SK-N-SH (cell line): ENCODE data around the gene ADAMTSL1. TPM values are rescaled to one million over a fixed set of nuclear protein-coding genes. Genes with fewer than 3 reads are reported as not detected.

Source experiments
- CTCF ChIA-PET: fragments of 300-600, 350-600 bp; formaldehyde crosslinking; extraction: SDS; loops from one replicate; lab custom pipeline; 2021; lab: Yijun Ruan, JAX
- POLR2A ChIA-PET: fragments of 350-600 bp; sonication (Branson Sonifier 250); formaldehyde crosslinking; extraction: SDS; loops from one replicate; lab custom pipeline; 2020; ENCODE audit warnings: antibody characterized with exemption, inconsistent platforms; lab: Yijun Ruan, JAX
- DNase-seq: peaks from one replicate; pipeline ENCODE4 v3.0.0; 2012
- H2AFZ ChIP-seq: fragments of 200-600 bp; sonication (generic); 2 replicates; pipeline ENCODE4 v1.8.1; 2016; ENCODE audit warnings: antibody characterized with exemption, mild to moderate bottlenecking, low read depth
- H3F3A ChIP-seq: fragments of 200-600 bp; sonication (generic); replicated peaks from 2 replicates; pipeline ENCODE3; 2016; ENCODE audit warnings: antibody characterized with exemption, mild to moderate bottlenecking; ENCODE audit not compliant: insufficient read depth
- H3K27ac ChIP-seq, 2 experiments: fragments of 200-500 bp in 1 of 2; fragments of 200-600 bp in 1 of 2; sonication (Bioruptor generic) in 1 of 2; sonication (generic), shearing (Covaris generic) in 1 of 2; 2 replicates each; pipeline versions ENCODE4 v1.5.1 to v1.6.1; 2014 to 2016; ENCODE audit warnings: low read depth in 2 of 2, inconsistent platforms in 1 of 2, low read length in 1 of 2, mild to moderate bottlenecking in 1 of 2, mixed read lengths in 1 of 2
- H3K27me3 ChIP-seq: fragments of 200-600 bp; sonication (generic), shearing (Covaris generic); 2 replicates; pipeline ENCODE4 v1.6.1; 2016; ENCODE audit warnings: mixed run types; ENCODE audit not compliant: insufficient read depth
- H3K36me3 ChIP-seq, 2 experiments: fragments of 200-500 bp in 1 of 2; fragments of 200-600 bp in 1 of 2; sonication (Bioruptor generic) in 1 of 2; sonication (generic) in 1 of 2; replicated peaks in 1 of 2; 2 replicates each; pipeline versions ENCODE3 to v1.5.1; 2014 to 2016; ENCODE audit warnings: low read length in 1 of 2, mild to moderate bottlenecking in 1 of 2; ENCODE audit not compliant: insufficient read depth in 2 of 2, control insufficient read depth in 1 of 2
- H3K4me1 ChIP-seq, 2 experiments: fragments of 200-500 bp in 1 of 2; fragments of 200-600 bp in 1 of 2; sonication (Bioruptor generic) in 1 of 2; sonication (generic), shearing (Covaris generic) in 1 of 2; 2 replicates each; pipeline versions ENCODE4 v1.5.1 to v1.6.1; 2014 to 2016; ENCODE audit warnings: low read depth in 1 of 2, low read length in 1 of 2, mixed run types in 1 of 2; ENCODE audit not compliant: insufficient read depth in 2 of 2, control insufficient read depth in 1 of 2
- H3K4me2 ChIP-seq: fragments of 200-600 bp; sonication (generic), shearing (Covaris generic); 2 replicates; pipeline ENCODE4 v1.6.1; 2017; ENCODE audit warnings: mixed run types
- H3K4me3 ChIP-seq, 2 experiments: fragments of 200-500 bp in 1 of 2; fragments of 200-600 bp in 1 of 2; sonication (Bioruptor generic) in 1 of 2; sonication (generic), shearing (Covaris generic) in 1 of 2; 2 replicates each; pipeline versions ENCODE4 v1.5.1 to v1.8.1; 2014 to 2016; ENCODE audit warnings: low read depth in 2 of 2, inconsistent platforms in 1 of 2, low read length in 1 of 2, mild to moderate bottlenecking in 1 of 2, mixed read lengths in 1 of 2, moderate library complexity in 1 of 2
- H3K79me2 ChIP-seq: fragments of 200-600 bp; sonication (generic); 2 replicates; pipeline ENCODE4 v1.8.1; 2017; ENCODE audit warnings: mild to moderate bottlenecking; ENCODE audit not compliant: insufficient read depth
- H3K9ac ChIP-seq: fragments of 200-600 bp; sonication (generic); 2 replicates; pipeline ENCODE4 v1.6.1; 2017; ENCODE audit warnings: mixed run types
- H3K9me2 ChIP-seq: fragments of 200-600 bp; sonication (generic); 2 replicates; pipeline ENCODE4 v1.6.1; 2017; ENCODE audit warnings: mixed run types
- H3K9me3 ChIP-seq: fragments of 200-600 bp; sonication (generic); 2 replicates; pipeline ENCODE4 v1.6.1; 2017; ENCODE audit warnings: mixed run types, mild to moderate bottlenecking, moderate library complexity
- H4K20me1 ChIP-seq: fragments of 200-600 bp; sonication (generic); 2 replicates; pipeline ENCODE4 v1.6.1; 2017; ENCODE audit warnings: mild to moderate bottlenecking, mixed run types; ENCODE audit not compliant: insufficient read depth
- EP300 ChIP-seq, 2 experiments: IDR thresholded peaks; 2 replicates each; pipeline versions ENCODE4 v1.4.0 to v1.6.1; 2012; ENCODE audit warnings: borderline replicate concordance in 1 of 2, low read depth in 1 of 2, low read length in 1 of 2
- FOXJ3 ChIP-seq: sonication (generic); formaldehyde crosslinking; IDR thresholded peaks from 2 replicates; pipeline ENCODE4 v1.5.1; 2020; ENCODE audit warnings: mild to moderate bottlenecking, missing genetic modification reagents
- GABPA ChIP-seq: IDR thresholded peaks from 2 replicates; pipeline ENCODE4 v1.4.0; 2012; ENCODE audit warnings: low read depth, mild to moderate bottlenecking
- JUND ChIP-seq: IDR thresholded peaks from 2 replicates; pipeline ENCODE4 v1.4.0; 2012
- MAX ChIP-seq: IDR thresholded peaks from 2 replicates; pipeline ENCODE4 v1.4.0; 2012; ENCODE audit warnings: low read depth
- MXI1 ChIP-seq: IDR thresholded peaks from 2 replicates; pipeline ENCODE4 v1.6.1; 2012; ENCODE audit warnings: mild to moderate bottlenecking, low read depth, low read length, improper control_type of control experiment
- NFIC ChIP-seq: IDR thresholded peaks from 2 replicates; pipeline ENCODE4 v1.4.0; 2012; ENCODE audit warnings: borderline replicate concordance
- NRF1 ChIP-seq: IDR thresholded peaks from 2 replicates; pipeline ENCODE4 v1.6.1; 2012; ENCODE audit warnings: low read depth, mild to moderate bottlenecking, low read length
- PBX3 ChIP-seq: IDR thresholded peaks from 2 replicates; pipeline ENCODE4; 2012
- RAD21 ChIP-seq: IDR thresholded peaks from 2 replicates; pipeline ENCODE4 v1.6.1; 2012; ENCODE audit warnings: mild to moderate bottlenecking, low read length
- RXRA ChIP-seq: IDR thresholded peaks from 2 replicates; pipeline ENCODE4 v1.4.0; 2012; ENCODE audit warnings: low read depth, mild to moderate bottlenecking, borderline replicate concordance
- SIN3A ChIP-seq: IDR thresholded peaks from 2 replicates; pipeline ENCODE4 v1.6.1; 2012; ENCODE audit warnings: low read depth, mild to moderate bottlenecking, low read length, moderate library complexity, borderline replicate concordance
- TCF12 ChIP-seq: IDR thresholded peaks from 2 replicates; pipeline ENCODE4 v1.4.0; 2012
- TEAD4 ChIP-seq: IDR thresholded peaks from 2 replicates; pipeline ENCODE4 v1.4.0; 2012; ENCODE audit warnings: mild to moderate bottlenecking, borderline replicate concordance; ENCODE audit not compliant: insufficient read depth
- USF1 ChIP-seq: IDR thresholded peaks from 2 replicates; pipeline ENCODE4 v1.4.0; 2012; ENCODE audit warnings: low read depth, borderline replicate concordance
- USF2 ChIP-seq: fragments of 150-350 bp; IDR thresholded peaks from 2 replicates; pipeline ENCODE4 v1.6.1; 2017; ENCODE audit warnings: antibody characterized with exemption, low read length, low read depth, borderline replicate concordance
- YY1 ChIP-seq: IDR thresholded peaks from 2 replicates; pipeline ENCODE4 v1.4.0; 2012; ENCODE audit warnings: low read depth, mild to moderate bottlenecking
- ZBTB33 ChIP-seq: IDR thresholded peaks from 2 replicates; pipeline ENCODE4 v1.4.0; 2012; ENCODE audit warnings: low read depth, borderline replicate concordance
- WGBS: methylation state at CpG from one replicate; pipeline ENCODE4 v1.1.6; 2017; ENCODE audit warnings: low lambda C conversion rate; 5-methylcytosine and 5-hydroxymethylcytosine counted together
- polyA plus RNA-seq, 3 experiments: library from polyadenylated mRNA; depleted of rRNA; stranded (reverse); fragments of >200 nt; gene quantifications; 2 replicates each; pipeline ENCODE4 v1.2.3, GENCODE V29; 2012

The ADAMTSL1 gene
- polyA plus RNA-seq, 1 of the 3 experiments (the other 2 are of a cell fraction) = 114 TPM

GRCh38 chr9:18778147-18778546 lies 304.2 kb downstream of the ADAMTSL1 start:
- Histone ChIP-seq H3K4me3 (no peak overlapping the region), H3K4me2 (no peak overlapping the region), H3K9ac (no peak overlapping the region), H3K9me2 (no peaks in the 10 kb centered on the region), H4K20me1 (no peaks in the 10 kb centered on the region), H3K4me1 (0 out of 4 replicates have a peak, but pooled peaks cover 0 to 2% of the 10 kb centered on the region in 2 experiments), H3K27me3 (no peaks in the 10 kb centered on the region), H3K9me3 (no peaks in the 10 kb centered on the region), H3K27ac (no peak overlapping the region), H3F3A (peaks cover 4% of the 10 kb centered on the region), H3K36me3 (peaks cover 19 to 40% of the 10 kb centered on the region in 2 experiments), H3K79me2 (peaks cover 21% of the 10 kb centered on the region), H2AFZ (no peak overlapping the region)
- DNase-seq = no peak
- no peak for TF ChIP-seq NRF1
- no peak for TF ChIP-seq TEAD4
- TF ChIP-seq USF2 = no peak
- no peak for TF ChIP-seq FOXJ3 (CRISPR knock-in tag)
- no peak for TF ChIP-seq TCF12
- TF ChIP-seq JUND = no peak
- no peak for TF ChIP-seq MXI1
- 83% methylated on average over 2 of the region's 2 CpGs for WGBS
- ChIA-PET CTCF (interaction anchor here (1.3 to 2.4 kb wide), 3 partner anchors 13 to 340 kb away, joined by 3 to 10 read pairs (median 4); no protein-coding TSS in a partner anchor), POLR2A (no interaction called here)

- Histone ChIP-seq H3F3A (peaks cover 4% of the 10 kb centered on the region), H3K9ac (no peak overlapping the region), H3K4me1 (0 out of 4 replicates have a peak, but pooled peaks cover 0 to 2% of the 10 kb centered on the region in 2 experiments), H4K20me1 (no peaks in the 10 kb centered on the region), H2AFZ (no peak overlapping the region), H3K27me3 (no peaks in the 10 kb centered on the region), H3K9me3 (no peaks in the 10 kb centered on the region), H3K27ac (no peak overlapping the region), H3K79me2 (peaks cover 21% of the 10 kb centered on the region), H3K9me2 (no peaks in the 10 kb centered on the region), H3K36me3 (peaks cover 19 to 33% of the 10 kb centered on the region in 2 experiments), H3K4me3 (no peak overlapping the region), H3K4me2 (no peak overlapping the region)
- ChIA-PET POLR2A (no interaction called here), CTCF (interaction anchor here (1.0 to 2.4 kb wide), 4 partner anchors 12 to 340 kb away, joined by 3 to 10 read pairs (median 4); no protein-coding TSS in a partner anchor)
- WGBS = 78% methylated on average over 2 of the region's 2 CpGs
- no peak for DNase-seq
- TF ChIP-seq NFIC (no peak), USF1 (no peak), SIN3A (no peak), TCF12 (no peak), MXI1 (no peak), YY1 (no peak), RXRA (no peak), USF2 (no peak), PBX3 (no peak), EP300 (IDR thresholded peaks at IDR 0.05; ENCODE audit: borderline replicate concordance in 1 of 2, low read depth in 1 of 2, low read length in 1 of 2) (no peak), FOXJ3 (CRISPR knock-in tag) (no peak), GABPA (no peak), MAX (no peak), RAD21 (no peak), ZBTB33 (no peak)
These were observed 304.9 kb downstream of the ADAMTSL1 start for GRCh38 chr9:18778846-18779245.
